SHP77 treated with DMSO at 0.1 percent for 48 hours (cell line): ENCODE measurements around the gene IGIP.
"Not testable (repeated sequence)": the region's sequence is repeated elsewhere in the genome, so short reads cannot be mapped to it uniquely, and the experiment has no call there.

Source experiments
- DNase-seq: peaks from one replicate; lab custom pipeline; 2025; lab: John Stamatoyannopoulos, UW

Gene IGIP

GRCh38 chr5:140141241-140141640 lies 15.5 kb downstream of the IGIP start:
- DNase-seq = no peak

GRCh38 chr5:140142246-140142645 lies 16.5 kb downstream of the IGIP start:
- no peak for DNase-seq

- no peak for DNase-seq
These were observed 17.1 kb downstream of the IGIP start for GRCh38 chr5:140142856-140143255.

DNA sequence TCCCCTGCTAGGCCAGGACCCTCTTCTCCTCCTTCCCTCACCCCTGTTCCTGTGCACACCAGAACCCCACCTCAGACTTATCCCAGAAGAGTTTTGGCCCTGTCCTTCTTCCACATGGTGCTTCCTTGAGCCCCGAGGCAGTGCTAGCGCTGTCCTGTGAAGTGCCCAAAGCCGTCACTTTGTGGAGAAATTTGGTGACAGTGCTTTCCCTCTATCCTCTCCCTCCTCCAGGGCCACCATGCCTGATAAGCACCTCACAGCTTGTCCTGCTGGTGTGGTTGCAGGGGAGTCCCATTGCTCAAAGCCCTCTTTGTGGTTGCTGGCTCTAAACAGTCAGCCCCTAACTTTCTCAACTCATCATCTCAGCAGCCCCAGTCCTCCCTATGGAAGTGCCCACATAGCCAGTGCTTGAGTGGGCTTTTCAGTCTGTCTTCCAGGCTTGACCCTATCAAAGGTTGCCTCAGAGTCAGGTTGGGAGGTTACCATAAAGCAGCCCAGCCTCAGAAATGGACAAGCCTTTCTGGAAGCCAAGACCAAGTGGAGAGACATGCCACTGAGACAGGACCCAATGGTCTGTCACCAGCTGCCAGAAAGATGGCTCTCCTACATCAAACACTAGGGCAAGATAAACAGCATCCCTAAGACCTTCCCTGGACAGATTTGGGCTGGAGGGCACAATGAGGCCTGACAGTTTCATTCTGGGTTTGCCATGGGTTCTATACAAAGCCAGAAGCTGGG lies 18.0 kb downstream of the IGIP start:
- DNase-seq = no peak

DNA sequence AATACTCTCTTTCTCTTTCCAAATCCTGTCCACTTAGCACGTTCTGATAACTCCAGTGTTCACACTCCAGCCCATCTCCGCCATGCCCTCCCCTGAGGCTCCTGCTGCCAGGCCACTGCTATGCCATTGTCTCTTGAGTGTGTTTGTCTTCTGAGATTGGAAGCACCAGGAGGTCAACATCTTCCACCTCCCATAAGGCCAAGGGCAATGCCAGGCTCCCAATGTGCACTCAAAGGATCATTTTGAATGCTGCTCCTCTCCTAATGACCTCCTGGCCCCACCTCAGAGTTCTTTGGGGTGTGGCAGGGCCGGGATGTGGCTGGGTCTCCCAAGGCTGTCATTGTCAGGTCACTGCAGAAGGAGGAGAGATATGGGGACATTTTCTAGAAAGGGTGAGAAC lies 19.5 kb downstream of the IGIP start:
- no peak for DNase-seq

DNA sequence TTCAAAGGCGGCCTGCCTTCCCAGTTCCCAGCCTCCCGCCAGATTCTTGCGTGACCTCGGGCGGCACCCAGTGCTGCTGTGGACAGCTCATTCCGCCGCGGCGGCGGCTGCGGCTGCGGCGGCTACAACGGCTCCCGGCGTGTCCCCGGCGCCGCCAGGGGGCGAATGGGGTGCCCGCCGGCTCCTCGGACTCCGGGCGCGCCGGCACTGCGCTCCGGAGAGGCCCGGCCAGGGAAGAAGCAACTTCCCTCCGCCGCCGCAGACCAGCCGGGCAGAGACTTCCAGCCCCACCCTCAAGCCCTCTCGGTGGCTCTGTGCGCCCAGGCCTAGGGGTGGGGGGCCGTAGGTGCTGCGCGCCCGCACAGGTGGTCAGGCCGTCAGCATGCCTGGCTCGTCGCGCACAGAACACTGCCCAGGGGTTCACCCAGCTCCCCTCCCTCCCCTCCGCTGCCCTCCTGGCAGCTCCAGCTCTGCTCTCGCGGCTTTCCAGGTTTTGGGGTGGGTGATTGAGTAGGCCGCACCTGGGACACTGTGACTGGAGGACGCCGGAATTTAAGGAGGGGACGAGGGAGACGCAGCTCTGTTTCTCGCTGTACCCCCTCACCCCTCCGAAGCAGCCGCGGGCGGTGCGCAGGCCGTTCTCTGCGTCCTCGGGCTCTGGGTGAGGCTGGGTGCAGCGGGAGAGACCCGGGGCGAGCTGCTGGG lies 20.2 kb downstream of the IGIP start:
- no peak for DNase-seq

- DNase-seq = no peak
These were observed 20.7 kb downstream of the IGIP start for GRCh38 chr5:140146523-140146842.

DNA sequence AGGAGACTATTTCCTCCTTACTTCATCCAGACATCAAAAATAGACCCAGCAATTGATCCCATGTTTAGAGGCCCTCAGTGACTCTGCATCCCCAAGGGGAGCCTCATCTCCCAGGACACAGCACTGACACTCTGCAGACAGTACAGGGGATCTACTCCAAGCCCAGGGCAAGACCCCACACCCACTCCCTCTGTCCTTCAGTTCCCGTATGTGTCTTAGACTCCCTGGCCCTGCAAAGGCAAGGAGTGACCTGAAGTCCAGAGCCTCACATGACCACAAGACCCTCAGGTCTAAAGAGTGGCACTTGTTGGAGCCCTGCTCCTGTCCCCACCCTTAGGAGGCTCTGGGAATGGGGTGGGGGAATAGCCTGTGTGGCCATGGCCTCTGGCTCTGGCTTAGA lies 21.7 kb downstream of the IGIP start:
- DNase-seq = no peak

DNA sequence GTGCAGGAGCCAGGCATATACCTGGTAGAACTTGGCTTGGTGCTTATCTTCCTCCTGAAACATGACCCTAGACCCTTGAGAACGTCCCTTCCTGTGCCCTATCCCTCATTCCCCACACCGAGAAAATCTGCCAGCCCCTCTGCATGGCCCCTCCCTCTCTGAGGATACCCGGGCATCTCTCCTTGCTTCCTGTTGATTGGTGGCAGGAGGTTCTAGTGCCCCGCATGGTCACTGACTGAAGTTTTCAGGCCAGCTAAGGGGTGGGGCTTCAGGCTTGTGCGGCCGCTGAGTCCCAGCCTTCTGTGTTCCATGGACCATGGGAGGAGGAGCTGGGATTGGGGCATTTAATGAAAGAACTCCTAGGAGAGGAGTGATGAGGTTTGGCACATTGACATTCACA lies 22.8 kb downstream of the IGIP start:
- DNase-seq = no peak

- DNase-seq = no peak
These were observed 24.5 kb downstream of the IGIP start for GRCh38 chr5:140150201-140150600.

- DNase-seq = no peak
These were observed 25.6 kb downstream of the IGIP start for GRCh38 chr5:140151144-140152021.

- DNase-seq = no peak
These were observed 26.6 kb downstream of the IGIP start for GRCh38 chr5:140152022-140152999.

GRCh38 chr5:140153255-140153654 lies 27.5 kb downstream of the IGIP start:
- DNase-seq = no peak

- no peak for DNase-seq
These were observed 28.2 kb downstream of the IGIP start for GRCh38 chr5:140153905-140154304.

DNA sequence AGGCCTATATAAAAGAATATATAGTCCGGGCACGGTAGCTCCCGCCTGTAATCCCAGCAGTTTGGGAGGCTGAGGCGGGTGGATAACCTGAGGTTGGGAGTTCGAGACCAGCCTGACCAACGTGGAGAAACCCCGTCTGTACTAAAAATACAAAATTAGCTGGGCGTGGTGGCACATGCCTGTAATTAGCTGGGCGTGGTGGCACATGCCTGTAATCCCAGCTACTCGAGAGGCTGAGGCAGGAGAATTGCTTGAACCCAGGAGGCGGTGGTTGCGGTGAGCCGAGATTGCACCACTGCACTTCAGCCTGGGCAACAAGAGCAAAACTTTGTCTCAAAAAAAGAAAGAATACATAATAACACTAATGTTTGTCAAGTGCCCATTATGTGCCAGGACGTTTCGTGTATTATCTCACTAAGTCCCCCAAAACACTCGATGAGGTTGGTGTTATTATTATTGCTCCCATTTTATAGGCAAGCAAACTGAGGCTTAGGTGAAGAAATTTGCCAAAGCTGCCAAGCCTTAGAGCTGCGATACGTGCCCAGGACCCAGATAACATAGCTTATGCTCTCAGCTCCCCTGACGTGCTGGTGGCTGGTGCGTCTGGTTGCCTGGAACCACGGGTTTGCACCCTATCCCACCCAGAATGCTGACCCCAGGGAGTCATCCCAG lies 29.1 kb downstream of the IGIP start:
- DNase-seq = not testable (repeated sequence)

DNA sequence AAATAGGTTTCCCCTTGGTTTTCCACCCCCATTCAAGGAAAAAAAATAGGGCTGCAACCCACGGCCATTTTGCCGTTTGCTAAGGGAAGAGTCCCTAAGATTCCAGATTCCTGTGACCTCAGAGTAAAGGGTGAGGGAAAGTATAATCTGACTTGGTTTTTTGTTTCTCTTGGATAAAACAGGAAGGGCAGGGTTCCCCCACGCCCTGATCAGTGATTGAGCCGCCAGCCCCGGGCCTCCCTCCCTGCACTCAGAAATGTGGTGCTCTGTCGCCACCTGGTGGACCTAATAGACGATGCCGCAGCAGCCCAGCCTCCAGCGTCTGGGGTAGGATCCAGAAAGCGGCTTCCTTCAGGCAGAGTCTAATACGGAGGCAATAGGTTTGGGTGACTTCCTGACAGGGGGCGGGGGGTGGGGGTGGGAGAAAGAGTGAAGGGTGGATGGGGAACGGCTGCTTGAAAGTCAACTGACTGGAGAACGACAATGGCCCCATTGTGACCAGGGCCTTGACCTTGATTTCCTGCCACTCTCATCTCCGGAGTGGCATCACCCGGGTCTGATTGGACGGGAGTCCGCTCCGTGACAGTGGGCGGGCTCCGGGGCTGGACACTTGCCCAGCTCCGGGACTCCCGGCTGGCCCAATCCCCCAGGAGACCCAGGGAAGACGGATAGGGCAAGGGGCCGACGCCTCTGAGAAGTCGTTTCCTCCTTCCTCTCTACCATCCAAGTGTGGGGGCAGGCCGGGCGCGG lies 31.5 kb downstream of the IGIP start:
- DNase-seq = peak; percentile 80

DNA sequence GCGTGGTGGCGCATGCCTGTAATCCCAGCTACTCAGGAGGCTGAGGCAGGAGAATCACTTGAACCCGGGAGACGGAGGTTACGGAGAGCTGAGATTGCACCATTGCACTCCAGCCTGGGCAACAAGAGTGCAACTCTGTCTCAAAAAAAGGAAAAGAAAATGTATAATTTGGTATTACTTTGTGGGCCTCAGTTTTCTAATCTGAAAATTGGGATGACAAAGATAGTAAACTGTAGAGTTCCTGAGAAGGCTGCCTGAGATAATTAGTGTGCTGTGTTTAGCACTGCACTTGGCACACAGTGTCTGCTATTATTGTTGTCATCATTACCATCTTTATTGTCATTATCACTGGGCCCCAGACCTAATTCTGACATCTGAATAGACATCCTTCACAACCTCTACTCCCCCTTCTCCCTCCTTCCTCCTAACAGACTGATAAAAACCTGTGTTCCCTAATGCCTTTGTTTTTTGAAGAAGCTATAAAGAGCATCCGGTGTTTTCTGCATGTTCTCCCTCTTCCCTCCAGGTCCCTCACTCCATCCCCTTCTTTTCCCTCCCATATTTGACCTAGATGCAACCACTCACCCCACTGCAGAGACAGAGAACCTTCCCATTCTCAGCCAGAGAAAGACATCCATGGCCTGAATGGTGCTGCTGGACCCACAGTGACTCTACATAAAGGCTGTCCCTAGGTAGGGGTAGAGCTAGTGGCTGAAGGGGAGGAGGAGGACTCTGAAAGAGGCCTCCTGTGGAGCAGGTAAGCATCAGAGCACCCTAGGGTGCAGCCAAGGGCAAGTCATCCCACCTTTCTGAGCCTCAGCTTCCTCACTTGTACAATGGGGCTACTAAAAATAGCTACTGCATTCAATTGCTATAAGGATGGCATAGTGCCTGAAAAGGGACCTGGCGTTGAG lies 33.5 kb downstream of the IGIP start:
- DNase-seq = no peak

GRCh38 chr5:140162275-140162674 lies 36.5 kb downstream of the IGIP start:
- no peak for DNase-seq

GRCh38 chr5:140162781-140163180 lies 37.0 kb downstream of the IGIP start:
- no peak for DNase-seq
